ENCODE results near the gene NRCAM.

NRCAM gene

DNA sequence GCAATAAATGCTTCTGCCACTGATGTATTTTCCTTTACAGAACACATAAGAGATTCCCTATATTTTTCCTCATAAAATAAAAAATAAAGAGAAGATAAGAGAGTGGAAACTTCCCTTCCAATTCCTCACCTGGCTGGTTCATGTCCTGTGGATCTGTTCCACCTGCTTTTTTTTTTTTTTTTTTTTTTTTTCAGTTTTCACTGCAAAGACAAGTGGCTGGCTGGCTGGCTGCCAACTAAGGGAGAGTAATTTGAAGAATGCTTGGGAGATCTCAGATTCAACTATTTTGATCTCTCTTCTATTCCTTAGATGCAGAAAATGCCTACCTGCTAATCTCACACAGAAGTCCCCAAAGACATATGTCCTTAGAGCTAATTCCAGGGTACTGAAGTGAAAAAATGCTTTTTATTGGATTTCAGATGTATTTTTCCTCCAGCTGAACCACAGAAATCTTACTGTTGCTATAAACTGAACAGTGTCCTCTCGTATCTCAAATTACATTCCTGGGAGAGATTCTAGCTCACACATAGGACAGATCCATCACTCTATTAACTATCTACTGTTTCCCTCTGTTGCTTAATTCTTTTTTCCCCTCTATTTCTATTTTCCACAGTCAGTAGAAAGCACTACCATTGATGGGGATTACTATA is 120.8 kb downstream of the NRCAM start:
- peak; percentile 63 for DNase-seq

DNA sequence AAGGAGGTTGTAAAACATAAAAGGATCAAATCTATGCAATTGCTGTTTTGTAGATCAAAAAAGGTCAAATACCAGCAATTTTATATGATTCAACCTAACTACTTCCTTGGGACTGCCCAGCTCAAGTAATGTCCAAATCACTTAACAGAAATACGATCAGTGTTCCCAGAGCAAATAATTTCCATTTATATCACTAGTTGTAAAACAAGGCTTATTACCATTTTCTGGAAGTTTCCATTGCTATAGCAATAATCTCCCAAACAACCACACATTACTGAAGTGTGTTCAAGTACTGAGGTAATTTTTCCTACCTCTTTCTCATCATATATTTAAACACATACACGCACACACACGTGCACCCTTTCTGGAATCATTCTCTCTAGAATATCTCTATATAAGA is 123.3 kb downstream of the NRCAM start:
- DNase-seq = no peak

DNA sequence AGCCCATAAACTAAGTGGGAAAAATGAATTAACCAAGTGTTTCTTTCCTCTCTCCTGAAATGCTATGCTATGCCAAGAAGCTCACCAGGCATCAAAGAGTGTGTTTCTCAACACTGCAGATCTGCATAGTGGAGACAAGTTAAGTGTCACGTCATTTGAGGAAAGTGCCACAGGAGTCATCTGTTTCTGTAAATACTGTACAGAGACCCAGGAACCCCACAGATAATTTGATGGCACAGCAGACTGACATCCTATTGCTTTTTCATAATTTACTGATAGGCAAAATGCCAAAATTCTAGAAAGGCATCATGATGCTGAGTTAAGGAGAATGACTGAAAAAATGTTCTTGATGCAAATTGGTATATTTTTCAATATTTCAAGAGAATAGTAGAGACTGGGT is 124.3 kb downstream of the NRCAM start:
- no peak for DNase-seq

DNA sequence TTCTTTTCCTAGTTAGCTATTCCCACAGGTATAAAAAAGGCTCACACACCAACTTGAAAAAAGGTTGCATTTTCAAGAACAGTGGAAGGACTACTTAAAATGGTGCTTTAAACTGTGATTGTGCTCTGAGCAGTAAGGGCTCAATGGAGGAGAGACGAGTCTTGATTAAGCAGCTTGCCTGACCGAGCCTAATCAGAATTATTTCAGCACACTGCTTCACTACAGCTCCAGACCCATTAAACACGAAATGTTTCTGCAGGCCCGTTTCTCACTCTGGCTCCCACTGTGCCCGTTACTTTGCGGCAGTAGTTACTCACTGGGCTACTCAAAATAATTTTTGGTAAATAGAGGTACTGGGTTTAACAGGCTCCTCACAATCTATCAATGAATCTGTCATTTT is 126.0 kb downstream of the NRCAM start:
- DNase-seq = no peak

DNA sequence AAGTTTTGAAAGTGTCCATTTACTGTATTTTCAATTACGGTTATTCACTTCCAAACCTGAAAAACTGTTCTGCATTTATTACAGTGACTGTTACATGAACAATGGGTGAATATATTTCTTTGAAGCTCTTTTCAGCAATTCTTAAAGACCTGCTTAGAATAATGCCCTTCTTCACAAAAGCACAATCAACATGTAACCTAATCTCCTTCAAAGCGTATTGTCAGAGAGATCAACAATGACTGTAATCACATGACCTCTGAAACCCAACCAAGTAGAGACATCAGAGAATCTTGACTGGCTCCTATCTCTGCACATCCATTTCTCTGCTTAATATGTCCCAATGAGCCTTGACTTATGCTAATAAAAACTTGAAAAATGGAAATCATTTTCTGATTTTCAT is 126.7 kb downstream of the NRCAM start:
- DNase-seq = peak; percentile 36

DNA sequence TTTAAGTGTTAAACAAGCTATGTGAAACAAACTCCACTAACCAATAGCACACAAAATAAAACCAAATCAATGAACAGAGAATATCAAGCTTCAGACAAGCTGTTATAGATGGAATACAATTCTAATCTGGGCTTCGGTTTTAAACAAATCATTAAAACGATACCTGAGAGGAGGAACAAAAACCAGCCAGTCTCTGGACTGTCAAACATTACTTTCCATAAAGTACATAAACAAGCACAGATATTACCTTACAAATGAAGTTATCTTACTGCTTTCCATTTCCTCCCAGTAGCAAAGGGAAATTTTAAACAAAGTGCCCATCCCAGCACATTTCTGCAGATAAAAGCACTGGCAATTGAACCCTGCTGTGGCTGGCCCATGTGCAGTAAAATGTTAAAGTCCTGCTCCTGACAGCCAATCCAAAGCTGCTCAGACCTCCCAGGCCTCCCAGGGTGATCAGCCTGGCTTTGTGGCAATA is 128.0 kb downstream of the NRCAM start:
- DNase-seq = no peak

DNA sequence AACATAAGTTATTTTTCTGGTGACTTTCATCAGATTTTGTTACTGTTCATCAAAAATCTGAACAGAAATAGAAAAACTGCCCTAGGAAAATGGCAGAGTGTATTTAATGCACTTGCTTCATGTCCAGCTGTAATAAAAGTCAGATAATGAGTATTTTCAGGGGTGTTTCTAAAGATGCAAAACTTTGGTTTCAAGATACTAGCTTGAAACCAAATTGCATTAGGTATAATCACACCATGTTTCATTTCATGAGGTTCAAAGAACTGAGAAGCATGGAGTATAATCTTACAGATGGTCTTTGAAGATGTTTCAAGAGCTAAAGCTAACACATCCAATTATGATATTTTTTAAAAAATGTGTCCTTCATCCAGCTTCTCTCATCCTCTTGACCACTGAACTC is 128.9 kb downstream of the NRCAM start:
- DNase-seq = no peak

DNA sequence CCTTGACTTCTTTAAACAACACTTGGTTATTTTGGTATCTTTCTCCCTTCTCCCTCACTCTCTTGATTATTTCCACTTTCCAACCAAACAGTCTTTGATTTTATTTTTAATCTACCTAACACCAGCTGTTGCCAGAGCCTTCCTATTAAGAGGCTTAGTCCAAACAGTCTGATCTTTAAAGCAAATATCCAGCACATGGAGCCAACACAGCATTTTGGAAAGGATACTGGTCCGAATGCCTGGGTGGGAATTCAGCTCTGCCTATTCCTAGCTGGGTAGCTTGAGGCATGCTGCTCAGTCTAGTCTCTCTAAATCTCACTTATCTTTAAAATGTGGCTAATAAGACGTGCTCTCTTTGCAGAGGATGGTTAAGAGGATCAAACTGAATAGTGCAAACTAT is 129.3 kb downstream of the NRCAM start:
- DNase-seq = no peak

DNA sequence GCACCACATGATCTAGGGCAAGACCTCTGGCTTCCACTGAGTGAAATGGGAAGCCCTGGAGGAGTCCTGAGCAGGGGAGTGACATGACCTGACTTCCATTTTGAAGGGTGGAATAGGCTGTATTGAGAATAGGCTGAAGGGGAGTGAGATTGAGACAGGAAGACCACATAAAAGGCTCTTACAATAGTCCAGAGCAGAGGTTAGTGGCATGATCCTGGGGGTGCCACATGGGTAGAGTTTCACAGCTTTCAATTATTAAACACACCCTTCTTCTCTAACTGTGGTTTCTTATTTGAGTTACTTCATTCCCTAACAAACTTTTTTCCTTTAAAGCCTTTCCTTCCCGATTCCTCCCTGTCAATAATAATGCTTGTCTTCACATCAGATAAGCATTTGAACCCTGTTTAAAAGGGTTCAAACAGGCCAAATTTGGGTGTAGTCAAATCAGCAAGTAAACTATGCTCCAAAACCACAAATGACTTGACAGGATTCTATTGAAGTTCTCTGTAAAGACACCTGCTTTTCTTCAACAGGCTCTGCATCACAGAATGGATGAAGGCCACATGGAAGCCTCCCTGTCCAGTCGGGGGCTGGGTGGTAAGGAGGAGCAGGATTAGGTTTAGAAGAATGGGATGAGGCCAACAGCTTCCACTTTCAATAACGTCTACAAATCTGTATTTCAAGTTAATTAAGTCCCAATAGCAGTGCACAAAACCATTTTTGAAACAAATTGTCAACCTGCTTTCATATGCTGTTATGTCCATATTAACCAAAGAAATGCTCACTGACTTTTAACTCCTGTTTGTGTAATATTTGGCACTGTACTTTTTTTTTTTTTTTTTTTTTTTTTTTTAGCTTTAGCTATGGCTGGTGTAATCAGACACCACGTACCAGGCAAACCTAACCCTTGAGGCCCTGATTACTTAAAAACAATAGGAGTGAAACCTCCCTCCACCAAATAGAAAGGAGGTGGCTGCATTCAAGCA is 131.9 kb downstream of the NRCAM start:
- DNase-seq = no peak

DNA sequence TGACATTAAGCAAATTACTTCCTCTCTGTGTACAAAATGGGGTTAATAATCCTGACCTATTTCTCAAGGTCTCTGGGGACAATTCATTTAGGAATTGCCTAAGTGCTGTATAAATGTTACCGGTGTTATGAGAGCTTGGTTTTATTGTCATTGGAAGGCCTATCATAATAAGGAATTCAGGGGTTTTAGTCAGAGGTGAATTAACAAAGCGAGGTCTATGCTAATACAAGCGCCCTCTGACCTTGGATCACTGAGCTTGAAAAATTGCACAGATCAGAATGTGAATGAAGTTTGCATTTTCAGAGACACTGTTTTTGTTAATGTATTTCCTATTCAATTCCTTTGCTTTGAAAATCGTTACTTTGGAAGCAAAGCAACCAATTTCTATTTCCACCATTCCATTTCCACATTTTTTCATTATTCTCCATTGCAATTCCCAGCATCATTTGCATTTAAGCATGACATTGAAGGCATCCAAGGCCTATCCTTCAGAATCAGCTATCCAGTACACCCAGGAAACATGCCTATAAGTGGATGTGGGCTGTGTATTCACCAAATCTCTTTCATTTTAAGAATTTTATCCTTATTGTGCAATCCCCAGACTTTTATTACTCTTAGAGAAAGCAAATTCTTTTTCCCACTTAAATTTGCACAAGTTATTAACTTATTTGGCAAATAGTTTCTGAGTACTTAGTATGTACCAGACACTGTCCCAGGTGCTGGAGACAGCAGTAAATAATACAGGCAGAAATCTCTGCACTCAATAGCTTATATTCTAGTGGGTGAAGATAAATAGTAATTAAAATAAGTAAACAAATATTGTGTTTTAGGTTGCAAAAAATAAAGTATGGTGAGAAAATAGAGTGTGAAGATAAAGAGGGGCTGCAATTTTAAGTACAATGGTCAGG is 133.1 kb downstream of the NRCAM start:
- no peak for DNase-seq

DNA sequence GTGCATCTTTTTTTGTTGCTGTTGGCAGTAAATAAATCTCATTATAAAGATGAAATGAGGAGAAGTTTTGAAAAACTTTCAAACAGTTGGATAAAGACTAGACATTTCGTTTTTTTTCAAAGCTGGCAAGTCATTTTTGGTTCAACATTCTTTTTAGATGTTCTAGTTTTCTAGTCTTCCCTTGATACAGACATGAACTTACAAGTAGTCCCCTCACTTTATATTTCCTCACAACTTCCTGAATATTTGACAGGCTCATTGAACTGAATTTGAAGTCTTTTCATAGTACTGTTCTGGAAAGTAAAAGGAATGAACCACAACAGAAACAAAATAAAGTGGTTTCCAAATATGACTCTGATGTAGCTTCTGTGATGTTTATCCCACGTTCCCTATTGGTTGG is 134.2 kb downstream of the NRCAM start:
- no peak for DNase-seq

DNA sequence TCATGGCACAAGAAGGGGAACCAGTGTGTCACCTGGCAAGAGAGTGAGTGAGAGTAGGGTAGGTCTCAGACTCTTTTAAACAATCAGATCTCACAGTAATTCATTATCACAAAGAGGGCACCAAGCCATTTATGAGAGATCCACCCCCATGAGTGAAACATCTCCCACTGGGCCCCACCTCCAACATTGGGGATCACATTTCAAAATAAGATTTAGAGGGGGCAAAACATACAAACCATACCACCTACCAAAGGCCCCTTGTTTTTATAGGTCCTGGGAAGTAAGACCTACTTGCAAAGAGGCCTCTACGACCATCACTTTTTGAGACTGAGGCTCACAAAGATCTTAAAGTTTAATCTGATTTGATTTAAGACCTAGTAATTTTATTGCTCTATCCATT is 134.9 kb downstream of the NRCAM start:
- DNase-seq = no peak

DNA sequence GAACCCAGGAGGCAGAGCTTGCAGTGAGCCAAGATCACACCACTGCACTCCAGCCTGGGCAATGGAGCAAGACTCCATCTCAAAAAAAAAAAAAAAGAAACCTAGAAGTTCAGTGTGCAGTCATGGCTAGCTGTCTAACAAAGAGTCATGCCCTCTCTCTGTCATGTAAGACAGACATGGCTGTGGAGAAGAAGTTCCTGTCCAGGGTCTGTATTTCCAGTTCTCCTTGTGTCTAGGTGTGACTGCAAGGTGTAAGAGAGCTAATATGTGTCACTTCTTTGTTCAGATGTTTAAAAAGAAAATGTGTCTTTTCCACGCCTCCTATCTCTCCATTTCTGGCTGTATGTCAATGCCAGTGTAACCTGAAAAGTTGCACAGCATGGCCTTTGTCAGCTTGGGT is 139.5 kb downstream of the NRCAM start:
- DNase-seq = no peak

DNA sequence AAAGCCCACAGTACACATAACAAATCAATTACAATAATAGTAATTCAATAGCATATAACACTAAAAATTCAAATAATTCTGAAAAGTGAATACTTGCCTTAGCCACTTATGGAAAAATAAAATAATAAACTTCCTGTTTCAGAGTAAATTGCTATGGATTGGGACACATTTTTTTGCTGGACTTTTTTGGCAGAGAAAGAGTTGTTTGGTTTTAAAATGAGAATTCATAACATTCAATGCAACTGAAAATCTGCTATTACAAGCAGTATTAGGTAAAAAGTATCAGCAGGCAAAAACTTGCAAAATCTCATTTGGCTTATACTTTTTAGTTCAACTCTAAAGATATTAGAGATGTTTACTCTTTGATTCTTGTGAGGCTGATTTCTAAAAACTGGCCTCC is 141.7 kb downstream of the NRCAM start:
- no peak for DNase-seq

DNA sequence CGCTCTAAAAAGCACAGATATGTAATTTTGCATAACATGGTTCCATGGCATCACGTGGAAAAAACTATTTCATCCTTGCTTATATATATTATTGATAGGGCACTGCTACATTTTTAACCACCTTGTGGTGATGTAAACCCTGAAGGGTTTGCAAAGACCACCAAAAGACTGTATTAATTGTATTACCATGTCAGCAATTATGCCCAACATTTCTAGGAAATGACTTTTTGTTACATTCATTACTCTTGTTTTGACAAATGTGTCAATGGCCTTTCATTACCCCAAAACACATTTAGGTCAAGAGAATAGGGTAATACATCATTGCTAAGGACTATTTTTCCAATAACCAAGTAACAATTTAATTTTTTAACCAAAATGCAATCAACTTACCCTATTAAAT is 142.2 kb downstream of the NRCAM start:
- DNase-seq = no peak

DNA sequence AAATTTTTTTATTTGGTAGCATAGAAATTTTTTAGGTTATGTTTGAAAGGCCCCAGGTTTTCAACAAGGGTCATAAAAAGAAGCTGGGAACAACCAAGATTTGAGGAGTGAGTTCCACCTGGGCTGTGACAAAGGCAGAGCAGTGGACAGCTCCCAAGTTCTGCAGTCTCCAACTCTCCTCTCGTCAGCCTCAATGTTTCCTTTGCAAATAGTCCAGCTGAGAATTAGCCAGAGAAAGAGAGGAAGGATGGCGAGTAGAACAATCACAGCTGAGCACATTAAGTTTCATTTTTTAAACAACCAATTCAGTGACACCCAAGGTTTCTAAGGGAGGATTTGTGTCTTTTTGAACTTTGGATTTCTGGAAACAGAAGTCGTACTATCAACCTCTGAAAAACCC is 143.2 kb downstream of the NRCAM start:
- DNase-seq = no peak

DNA sequence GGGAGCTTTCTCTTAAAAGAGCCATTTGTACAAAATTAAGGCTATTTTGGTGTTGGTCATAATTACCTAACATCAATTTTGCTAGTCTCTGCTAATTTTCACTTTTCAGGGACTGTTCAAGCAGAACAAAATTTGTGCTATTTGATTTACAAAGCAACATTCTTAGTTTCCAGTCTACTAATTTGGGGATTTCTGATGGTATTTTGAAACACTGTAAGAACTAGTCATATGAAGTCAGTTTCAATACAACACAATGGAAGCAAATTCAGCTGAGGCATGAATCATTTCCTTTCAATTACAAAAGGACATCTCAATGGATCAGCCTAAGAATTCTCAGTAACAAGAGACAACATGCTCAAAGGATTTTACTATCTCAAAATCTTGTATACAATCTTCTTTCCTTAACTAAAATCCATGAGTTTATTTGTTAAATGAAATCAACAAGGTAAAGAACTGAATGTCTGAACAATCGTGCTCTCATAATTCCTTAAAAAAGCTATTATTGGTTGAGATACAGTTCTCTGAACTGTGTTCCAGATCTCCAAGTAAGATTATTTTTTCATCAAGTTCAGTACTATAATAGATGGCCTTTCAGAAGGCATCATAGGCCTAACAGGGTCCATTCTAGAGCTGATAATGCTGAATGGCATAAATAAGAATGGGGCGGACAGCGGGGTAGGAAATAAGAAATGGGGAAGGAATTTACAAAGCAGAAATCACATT is 144.6 kb downstream of the NRCAM start:
- DNase-seq = no peak

DNA sequence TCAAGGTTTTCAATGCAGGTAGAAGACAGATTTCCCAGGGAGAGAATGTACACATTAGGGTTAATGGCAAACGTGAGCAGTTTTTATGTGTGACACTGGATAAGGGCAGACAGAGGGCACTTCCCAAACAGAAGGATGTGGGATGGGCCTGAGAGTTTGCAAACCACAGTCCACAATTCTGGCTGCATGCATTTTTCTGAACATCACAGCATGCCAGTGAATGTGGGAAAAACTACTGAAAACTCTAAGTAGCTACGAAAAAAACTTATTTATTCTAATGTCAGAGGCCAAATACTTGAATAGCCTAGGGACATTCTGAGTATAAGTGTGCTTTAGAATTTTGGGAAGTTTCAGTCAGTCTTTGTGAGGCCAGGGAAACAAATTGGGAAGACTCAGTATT is 145.9 kb downstream of the NRCAM start:
- DNase-seq = no peak

DNA sequence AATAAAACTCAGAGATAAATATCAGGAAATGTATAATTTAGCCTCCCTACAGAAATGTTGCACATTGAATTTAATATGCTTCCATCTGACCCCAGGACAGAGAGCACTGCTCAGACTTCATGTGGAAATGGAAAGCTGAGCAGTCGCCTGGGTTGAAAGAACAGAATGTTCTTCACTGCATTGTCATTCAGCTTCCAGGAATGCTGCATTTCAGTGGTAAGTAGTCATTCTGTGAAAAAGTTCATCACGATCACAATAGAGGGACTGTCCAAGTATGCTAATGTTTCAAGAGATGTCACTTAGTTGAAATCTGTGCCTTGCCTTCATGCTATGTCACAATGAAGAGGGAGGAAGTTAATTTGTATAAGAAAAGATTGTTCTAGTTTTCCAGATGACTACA is 147.3 kb downstream of the NRCAM start:
- DNase-seq = no peak

DNA sequence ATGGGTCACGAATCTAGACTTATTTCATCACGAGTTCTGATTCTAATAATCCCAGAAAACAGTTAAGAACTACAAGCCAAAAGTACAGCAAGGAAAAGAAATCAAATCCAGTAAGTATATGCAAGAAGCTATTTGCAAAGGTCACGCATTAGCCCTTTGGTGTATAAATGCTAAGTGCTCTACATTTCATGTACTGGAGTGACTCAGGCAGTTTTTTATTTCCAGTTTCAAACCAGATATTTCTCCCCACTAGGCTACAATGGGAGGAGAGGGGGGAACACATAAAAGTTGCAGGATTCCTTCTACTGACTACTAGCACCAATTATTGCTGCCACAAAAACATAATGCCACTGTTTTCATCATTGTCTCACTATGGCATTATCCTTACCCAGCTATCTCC is 148.0 kb downstream of the NRCAM start:
- no peak for DNase-seq

DNA sequence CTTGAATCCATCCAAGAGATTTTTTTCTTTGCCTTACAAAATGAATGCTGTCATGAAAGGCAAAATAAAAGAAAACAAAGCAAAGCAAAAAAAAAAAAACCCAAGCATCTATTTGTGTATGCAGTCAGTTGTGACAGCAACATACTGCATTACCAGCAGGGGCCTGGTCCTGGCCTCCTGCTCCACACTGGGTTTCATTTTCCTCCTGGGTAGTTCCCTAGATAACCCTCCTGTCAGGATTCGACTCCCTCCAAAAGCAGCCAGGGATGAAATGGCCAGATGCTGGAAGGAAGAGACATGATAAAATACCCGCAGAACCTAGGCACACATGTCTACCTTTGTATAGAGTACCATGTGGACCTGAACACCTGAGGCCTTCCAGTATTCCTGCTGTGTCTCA is 148.6 kb downstream of the NRCAM start:
- DNase-seq = no peak

DNA sequence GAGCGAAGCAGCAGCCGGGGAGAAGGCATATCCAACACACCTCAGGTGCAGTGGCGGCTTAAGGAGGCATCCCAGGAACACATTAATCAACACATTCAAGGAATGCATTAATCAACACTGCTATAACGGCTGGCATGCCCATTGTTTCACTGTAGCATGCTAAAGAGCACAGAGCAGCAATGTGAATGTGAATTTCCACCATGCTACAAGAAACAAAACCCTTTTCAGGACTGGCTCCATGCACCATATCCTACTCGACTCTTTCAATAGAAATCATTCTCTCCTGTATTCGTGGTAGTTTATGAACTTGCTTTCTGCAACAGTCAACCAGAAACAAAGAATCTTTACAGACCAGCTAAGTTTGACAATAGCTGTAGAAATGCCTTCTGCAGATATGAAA is 149.0 kb downstream of the NRCAM start:
- DNase-seq = no peak

DNA sequence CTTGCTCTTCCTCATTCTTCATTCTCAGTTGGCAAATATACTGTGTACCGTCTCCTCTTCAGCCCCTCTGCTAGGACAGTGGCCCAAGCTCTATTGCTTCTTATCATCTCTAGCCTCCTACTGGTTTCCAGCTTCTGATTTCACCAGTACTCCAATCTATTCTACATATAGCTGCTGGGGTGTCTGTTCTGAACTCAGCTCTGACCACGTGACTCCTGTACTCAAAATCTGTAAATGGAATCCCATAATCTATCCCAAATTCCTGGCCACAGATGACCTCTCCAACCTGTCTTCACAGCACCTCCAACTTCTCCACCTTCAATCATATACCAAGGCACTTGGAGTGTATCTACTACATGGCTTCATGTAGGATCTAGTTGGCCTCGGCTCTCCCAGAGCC is 152.9 kb downstream of the NRCAM start:
- no peak for DNase-seq

Data from NCI-H2107 (cell line).